SK-N-MC (cell line): ENCODE results near the gene DNAJC11.

Source experiments
- DNase-seq: peaks from one replicate; pipeline ENCODE4 v3.0.0-alpha.2; 2011; ENCODE audit warnings: low read depth, low spot score
- H3K27ac ChIP-seq: fragments of 200-600 bp; sonication (generic); 2 replicates; pipeline ENCODE4 v1.5.1; 2016; ENCODE audit warnings: mixed run types
- H3K36me3 ChIP-seq: fragments of 200-600 bp; sonication (generic); 2 replicates; pipeline ENCODE4 v1.6.1; 2017; ENCODE audit warnings: antibody characterized with exemption, low read length, mixed read lengths; ENCODE audit not compliant: insufficient read depth
- H3K4me3 ChIP-seq: fragments of 200-600 bp; sonication (generic); 2 replicates; pipeline ENCODE4 v1.5.1; 2016
- H3K9ac ChIP-seq: fragments of 200-600 bp; sonication (generic); 2 replicates; pipeline ENCODE4 v1.8.0; 2017; ENCODE audit warnings: mixed run types, mixed read lengths; ENCODE audit not compliant: insufficient read length
- H3K9me3 ChIP-seq: fragments of 200-600 bp; sonication (generic); 2 replicates; pipeline ENCODE4 v1.6.1; 2017; ENCODE audit warnings: low read depth, mild to moderate bottlenecking, antibody characterized with exemption, low read length, moderate library complexity, mixed read lengths
- EZH2 ChIP-seq: fragments of 200-600 bp; sonication (generic); IDR thresholded peaks from one replicate; pipeline ENCODE4 v1.6.1; 2017; ENCODE audit warnings: antibody characterized with exemption
- FOXP2 ChIP-seq: optimal IDR thresholded peaks from 2 replicates; pipeline ENCODE3; 2011; ENCODE audit warnings: mild to moderate bottlenecking, moderate library complexity; ENCODE audit not compliant: insufficient read depth; ENCODE audit errors: extremely low read length, control extremely low read depth
- POLR2AphosphoS5 ChIP-seq: IDR thresholded peaks from 2 replicates; pipeline ENCODE4 v1.6.1; 2012; ENCODE audit warnings: mild to moderate bottlenecking, low read depth, low read length, borderline replicate concordance

DNAJC11 gene

GRCh38 chr1:6596886-6597776 is 104.5 kb downstream of the DNAJC11 start:
- Histone ChIP-seq H3K9ac (no peak overlapping the region), H3K9me3 (no peaks in the 10 kb centered on the region), H3K27ac (no peak overlapping the region), H3K36me3 (peaks cover 46% of the 10 kb centered on the region; the same call in 1 of the 2 replicates), H3K4me3 (no peak overlapping the region)
- no peak for DNase-seq
- TF ChIP-seq FOXP2, result no peak
- no peak for TF ChIP-seq EZH2
- TF ChIP-seq POLR2AphosphoS5, result no peak

GRCh38 chr1:6596351-6596750 is 105.3 kb downstream of the DNAJC11 start:
- Histone ChIP-seq H3K27ac (no peak overlapping the region), H3K36me3 (peaks cover 46% of the 10 kb centered on the region; the same call in 1 of the 2 replicates), H3K4me3 (no peak overlapping the region), H3K9me3 (no peaks in the 10 kb centered on the region), H3K9ac (no peak overlapping the region)
- DNase-seq, result no peak
- TF ChIP-seq FOXP2 (no peak), EZH2 (no peak), POLR2AphosphoS5 (no peak)

- Histone ChIP-seq H3K36me3 (peaks cover 46% of the 10 kb centered on the region), H3K27ac (no peak overlapping the region), H3K9ac (no peak overlapping the region), H3K4me3 (no peak overlapping the region), H3K9me3 (no peaks in the 10 kb centered on the region)
- no peak for DNase-seq
- TF ChIP-seq FOXP2 (no peak), POLR2AphosphoS5 (no peak), EZH2 (no peak)
Observed at GRCh38 chr1:6594977-6595740, 106.5 kb downstream of the DNAJC11 start.

GRCh38 chr1:6593810-6594209 is 107.8 kb downstream of the DNAJC11 start:
- no peaks in the 10 kb centered on the region for H3K9me3 ChIP-seq
- peaks cover 46% of the 10 kb centered on the region for H3K36me3 ChIP-seq
- TF ChIP-seq FOXP2 (no peak), POLR2AphosphoS5 (no peak), EZH2 (no peak)
- H3K27ac ChIP-seq, result no peak overlapping the region
- no peak for DNase-seq
- H3K4me3 ChIP-seq, result no peak overlapping the region
- no peak overlapping the region for H3K9ac ChIP-seq

- no peak overlapping the region for H3K27ac ChIP-seq
- TF ChIP-seq FOXP2 (no peak), EZH2 (no peak), POLR2AphosphoS5 (no peak)
- no peak overlapping the region for H3K9ac ChIP-seq
- no peak overlapping the region for H3K4me3 ChIP-seq
- peaks cover 46% of the 10 kb centered on the region for H3K36me3 ChIP-seq
- DNase-seq, result no peak
- H3K9me3 ChIP-seq, result no peaks in the 10 kb centered on the region
Observed at GRCh38 chr1:6592865-6593593, 108.6 kb downstream of the DNAJC11 start.

- Histone ChIP-seq H3K4me3 (no peak overlapping the region), H3K9me3 (no peaks in the 10 kb centered on the region), H3K9ac (no peak overlapping the region), H3K27ac (no peak overlapping the region), H3K36me3 (peaks cover 43% of the 10 kb centered on the region)
- no peak for TF ChIP-seq FOXP2
- TF ChIP-seq POLR2AphosphoS5, result no peak
- no peak for TF ChIP-seq EZH2
- no peak for DNase-seq
Observed at GRCh38 chr1:6592441-6592840, 109.2 kb downstream of the DNAJC11 start.

- no peaks in the 10 kb centered on the region for H3K9me3 ChIP-seq
- TF ChIP-seq FOXP2 (no peak), POLR2AphosphoS5 (no peak), EZH2 (no peak)
- H3K36me3 ChIP-seq, result peaks cover 35% of the 10 kb centered on the region
- no peak overlapping the region for H3K4me3 ChIP-seq
- no peak overlapping the region for H3K27ac ChIP-seq
- no peak overlapping the region for H3K9ac ChIP-seq
- DNase-seq, result no peak
Observed at GRCh38 chr1:6591644-6592043, 110.0 kb downstream of the DNAJC11 start.

- H3K4me3 ChIP-seq, result no peak overlapping the region
- DNase-seq, result no peak
- no peaks in the 10 kb centered on the region for H3K9me3 ChIP-seq
- H3K27ac ChIP-seq, result no peak overlapping the region
- no peak overlapping the region for H3K9ac ChIP-seq
- peaks cover 31% of the 10 kb centered on the region for H3K36me3 ChIP-seq
- no peak for TF ChIP-seq EZH2
- TF ChIP-seq POLR2AphosphoS5, result no peak
- no peak for TF ChIP-seq FOXP2
Observed at GRCh38 chr1:6591222-6591621, 110.4 kb downstream of the DNAJC11 start.
